Stomach (tissue), 9 donors: ENCODE measurements around the gene KLHDC8A. TPM values are rescaled to one million over a fixed set of nuclear protein-coding genes. Genes with fewer than 3 reads are reported as not detected.
"Not testable (repeated sequence)": the region's sequence is repeated elsewhere in the genome, so short reads cannot be mapped to it uniquely, and the experiment has no call there.

ENCODE experiments used
- DNase-seq, 2 donors: peaks; one replicate each; pipeline versions ENCODE4 v3.0.0 to v3.0.0-alpha.2; 2013 to 2019
- H3K27ac ChIP-seq, 5 donors: fragments of 200-600 bp in 4 of 5; sonication (generic) in 4 of 5; one replicate each; pipeline ENCODE4 v1.5.1; 2013 to 2019; ENCODE audit warnings: mild to moderate bottlenecking in 1 of 5, moderate library complexity in 1 of 5
- H3K27me3 ChIP-seq, 3 donors: fragments of 200-600 bp; sonication (generic); one replicate each; pipeline ENCODE4 v1.5.1; 2017 to 2019; ENCODE audit warnings: mixed run types in 1 of 3
- H3K36me3 ChIP-seq, 4 donors: fragments of 200-600 bp; sonication (generic); 1 replicate in 3 of 4; 2 replicates in 1 of 4; pipeline ENCODE4 v1.5.1; 2016 to 2019
- H3K4me1 ChIP-seq, 4 donors: fragments of 200-600 bp; sonication (generic); one replicate each; pipeline ENCODE4 v1.5.1; 2016 to 2019
- H3K4me3 ChIP-seq, 4 donors: fragments of 200-600 bp; sonication (generic) in 3 of 4; one replicate each; pipeline ENCODE4 v1.5.1; 2016 to 2019; ENCODE audit warnings: mild to moderate bottlenecking in 1 of 4
- H3K9me3 ChIP-seq, 4 donors: fragments of 200-600 bp; sonication (generic); one replicate each; pipeline ENCODE4 v1.5.1; 2016 to 2019
- CTCF ChIP-seq, 7 experiments: fragments of 450-650 bp in 4 of 7; fragments of 200-600 bp in 3 of 7; sonication (generic) in 3 of 7; IDR thresholded peaks; one replicate each; pipeline ENCODE4 v1.5.1; 2016 to 2019; ENCODE audit warnings: antibody characterized with exemption in 7 of 7, control low read depth in 2 of 7, mild to moderate bottlenecking in 1 of 7
- EP300 ChIP-seq: sonication (generic); formaldehyde crosslinking; IDR thresholded peaks from one replicate; pipeline ENCODE4 v1.6.1; 2017; ENCODE audit warnings: antibody characterized with exemption
- POLR2A ChIP-seq, 4 donors: fragments of 450-650 bp; IDR thresholded peaks; one replicate each; pipeline ENCODE4 v1.6.1; 2016; ENCODE audit warnings: antibody characterized with exemption in 4 of 4, control low read depth in 2 of 4, mild to moderate bottlenecking in 1 of 4, moderate library complexity in 1 of 4
- POLR2AphosphoS5 ChIP-seq, 3 donors: sonication (generic); formaldehyde crosslinking; IDR thresholded peaks; one replicate each; pipeline ENCODE4 v1.6.1; 2016; ENCODE audit warnings: antibody characterized with exemption in 3 of 3
- WGBS, 5 donors: extraction: QIAGEN DNeasy Blood & Tissue Kit in 3 of 5; methylation state at CpG; one replicate each; pipeline versions ENCODE4 v1.1.5 to v1.1.7; 2013 to 2018; 5-methylcytosine and 5-hydroxymethylcytosine counted together
- intact Hi-C: fragments of 100-400 bp; cut with DNase I; formaldehyde crosslinking; loops from one replicate; pipeline ENCODE4 v1.15.1; 2023; ENCODE audit warnings: low total_unique reads
- polyA plus RNA-seq, 3 donors: library from polyadenylated mRNA; stranded (reverse); fragments of 200-250 nt; gene quantifications; one replicate each; pipeline ENCODE4 v1.2.3, GENCODE V29; 2013
- total RNA-seq, 5 donors: library from RNA; depleted of rRNA; stranded (reverse); fragments of >200 nt; gene quantifications; one replicate each; pipeline versions ENCODE4 v1.1.0 to v1.2.3, GENCODE V29; 2014 to 2016
- donor health status: healthy with polysubstance abuse.
- donor health status: Bipolar disorder and iron deficiency.
- donor health status: healthy.

The KLHDC8A gene
- total and polyA plus RNA-seq, 8 donors, result 0.72 to 6.9 (median 2.8) TPM; not detected in 2

- no peaks in the 10 kb centered on the region for H3K9me3 ChIP-seq
- H3K27ac ChIP-seq, result no peak overlapping the region
- no peak for DNase-seq
- intact Hi-C loops, result no loop called here
- H3K36me3 ChIP-seq, result no peaks in the 10 kb centered on the region
- peaks cover 0 to 16% (median 0%) of the 10 kb centered on the region in 3 donors for H3K27me3 ChIP-seq
- WGBS, 5 donors, result 90 to 98% (median 96%) methylated on average over 2 of the region's 2 CpGs
- TF ChIP-seq EP300, result no peak
- no peak for TF ChIP-seq POLR2A (IDR thresholded peaks at IDR 0.05)
- TF ChIP-seq CTCF (IDR thresholded peaks at IDR 0.05), result no peak
- H3K4me1 ChIP-seq, result no peaks in the 10 kb centered on the region
- H3K4me3 ChIP-seq, result no peak overlapping the region
These were observed 31.1 kb upstream of the KLHDC8A start for GRCh38 chr1:205387845-205388244.

- H3K9me3 ChIP-seq, H3K4me1 ChIP-seq, H3K36me3 ChIP-seq, H3K27ac ChIP-seq, DNase-seq, H3K4me3 ChIP-seq, intact Hi-C loops: not testable (repeated sequence)
- 80 to 87% (median 85%) methylated on average over 3 of the region's 3 CpGs for WGBS, 5 donors
- peaks cover 0 to 20% (median 0%) of the 10 kb centered on the region in 3 donors for H3K27me3 ChIP-seq
These were observed 26.3 kb upstream of the KLHDC8A start for GRCh38 chr1:205382990-205383389.

- 71 to 83% (median 74%) methylated on average over 4 of the region's 4 CpGs for WGBS, 5 donors
- TF ChIP-seq CTCF (IDR thresholded peaks at IDR 0.05) (no peak), POLR2AphosphoS5 (IDR thresholded peaks at IDR 0.05) (no peak), EP300 (no peak), POLR2A (IDR thresholded peaks at IDR 0.05) (no peak)
- Histone ChIP-seq H3K27ac (no peak overlapping the region), H3K4me3 (no peak overlapping the region), H3K36me3 (no peaks in the 10 kb centered on the region), H3K27me3 (peaks cover 0 to 23% (median 0%) of the 10 kb centered on the region in 3 donors), H3K4me1 (no peaks in the 10 kb centered on the region), H3K9me3 (no peaks in the 10 kb centered on the region)
- intact Hi-C loops, result no loop called here
- DNase-seq, result no peak
These were observed 25.8 kb upstream of the KLHDC8A start for GRCh38 chr1:205382561-205382960.

GRCh38 chr1:205381305-205381704, 24.6 kb upstream of the KLHDC8A start:
- DNase-seq, result no peak
- Histone ChIP-seq H3K27me3 (peaks cover 0 to 33% (median 0%) of the 10 kb centered on the region in 3 donors), H3K36me3 (no peaks in the 10 kb centered on the region), H3K4me1 (peaks cover 0 to 2% (median 0%) of the 10 kb centered on the region in 4 donors), H3K9me3 (no peaks in the 10 kb centered on the region), H3K27ac (no peak overlapping the region), H3K4me3 (no peak overlapping the region)
- no peak for TF ChIP-seq EP300
- no peak for TF ChIP-seq POLR2A (IDR thresholded peaks at IDR 0.05)
- TF ChIP-seq CTCF (IDR thresholded peaks at IDR 0.05), result no peak
- TF ChIP-seq POLR2AphosphoS5 (IDR thresholded peaks at IDR 0.05), result no peak
- 83 to 90% (median 87%) methylated on average over 6 of the region's 6 CpGs for WGBS, 5 donors
- intact Hi-C loops, result no loop called here

- Histone ChIP-seq H3K27me3 (peaks cover 0 to 37% (median 0%) of the 10 kb centered on the region in 3 donors), H3K9me3 (no peaks in the 10 kb centered on the region), H3K36me3 (no peaks in the 10 kb centered on the region), H3K4me3 (no peak overlapping the region), H3K27ac (no peak overlapping the region), H3K4me1 (peaks cover 0 to 7% (median 4%) of the 10 kb centered on the region in 4 donors)
- TF ChIP-seq CTCF (IDR thresholded peaks at IDR 0.05) (no peak), EP300 (no peak), POLR2A (IDR thresholded peaks at IDR 0.05) (no peak), POLR2AphosphoS5 (IDR thresholded peaks at IDR 0.05) (no peak)
- DNase-seq, result no peak
- intact Hi-C loops, result no loop called here
- WGBS, 5 donors, result 51 to 69% (median 61%) methylated on average over 2 of the region's 2 CpGs
These were observed 24.2 kb upstream of the KLHDC8A start for GRCh38 chr1:205380882-205381281.
